GM12878 (cell line): ENCODE data around the gene RNF169. TPM values are rescaled to one million over a fixed set of nuclear protein-coding genes. Genes with fewer than 3 reads are reported as not detected.

Experiments
- ATAC-seq: fragments of 200-7000 bp; cut with Tn5 transposase; 3 replicates; pipeline ENCODE4 v1.9.1; 2020; ENCODE audit warnings: mild to moderate bottlenecking, moderate library complexity
- BruUV-seq: library from RNA; stranded (reverse); fragments of 400-500 nt; replicated peaks from 2 replicates; lab custom pipeline; 2021; lab: Mats Ljungman, UMichigan
- CTCF ChIA-PET: fragments of 300-600 bp; sonication (Branson Sonifier 250); formaldehyde crosslinking; extraction: SDS; loops from one replicate; lab custom pipeline; 2021; ENCODE audit warnings: inconsistent platforms; lab: Yijun Ruan, JAX
- POLR2A ChIA-PET: fragments of 350-600 bp; formaldehyde crosslinking; extraction: SDS; loops from one replicate; lab custom pipeline; 2021; ENCODE audit warnings: inconsistent platforms; lab: Charles Lee
- RAD21 ChIA-PET: fragments of 300-600 bp; sonication (Branson Sonifier 250); formaldehyde crosslinking; loops from one replicate; lab custom pipeline; 2023; ENCODE audit warnings: antibody characterized with exemption; ENCODE audit not compliant: unreplicated experiment; lab: Charles Lee
- SMC1A ChIA-PET: fragments of 300-600 bp; sonication (Branson Sonifier 250); formaldehyde crosslinking; loops from one replicate; lab custom pipeline; 2023; ENCODE audit not compliant: unreplicated experiment, uncharacterized antibody; lab: Charles Lee
- DNase-seq: peaks from one replicate; pipeline ENCODE4 v3.0.0-alpha.2; 2011; ENCODE audit warnings: low read depth, low spot score
- FAIRE-seq: peaks from 3 replicates; lab custom pipeline; 2011; peaks lifted over from hg19 to GRCh38; lab: Jason Lieb, UNC
- H2AFZ ChIP-seq: 2 replicates; pipeline ENCODE4 v1.6.0; 2011; ENCODE audit warnings: low read depth, low read length, control low read depth; ENCODE audit not compliant: control insufficient read depth
- H3K27ac ChIP-seq: 2 replicates; pipeline ENCODE4 v1.5.1; 2011; ENCODE audit warnings: control low read depth; ENCODE audit not compliant: control insufficient read depth, insufficient read depth
- H3K27me3 ChIP-seq, 2 experiments: replicated peaks in 1 of 2; 2 replicates each; pipeline versions ENCODE4 v1.6.0 to v1.6.1; 2011; ENCODE audit warnings: low read length in 1 of 2; ENCODE audit not compliant: control insufficient read depth in 2 of 2, insufficient read depth in 2 of 2
- H3K36me3 ChIP-seq, 2 experiments: 2 replicates each; pipeline ENCODE4 v1.5.1; 2011; ENCODE audit warnings: low read length in 1 of 2; ENCODE audit not compliant: control insufficient read depth in 2 of 2, insufficient read depth in 2 of 2
- H3K4me1 ChIP-seq: 2 replicates; pipeline ENCODE4 v1.6.1; 2011; ENCODE audit warnings: mild to moderate bottlenecking, low read length, moderate library complexity, mixed read lengths; ENCODE audit not compliant: control insufficient read depth, insufficient read depth
- H3K4me2 ChIP-seq: 2 replicates; pipeline ENCODE4 v1.6.0; 2011; ENCODE audit warnings: control low read depth; ENCODE audit not compliant: control insufficient read depth, insufficient read depth
- H3K4me3 ChIP-seq: fragments of 200-600 bp; sonication (generic); 2 replicates; pipeline ENCODE4 v1.5.1; 2016
- H3K79me2 ChIP-seq: 2 replicates; pipeline ENCODE4 v1.6.0; 2011; ENCODE audit warnings: low read length; ENCODE audit not compliant: control insufficient read depth, insufficient read depth
- H3K9ac ChIP-seq: 2 replicates; pipeline ENCODE4 v1.8.0; 2011; ENCODE audit warnings: low read length, control low read depth, mixed read lengths; ENCODE audit not compliant: control insufficient read depth, insufficient read depth
- H3K9me3 ChIP-seq: replicated peaks from 3 replicates; pipeline ENCODE4 v1.5.1; 2011; ENCODE audit warnings: mild to moderate bottlenecking, low read length; ENCODE audit not compliant: control insufficient read depth, insufficient read depth
- H4K20me1 ChIP-seq: 2 replicates; pipeline ENCODE4 v1.6.0; 2011; ENCODE audit not compliant: control insufficient read depth, insufficient read depth
- MTA3 ChIP-seq: IDR thresholded peaks from 2 replicates; pipeline ENCODE4 v1.6.1; 2012; ENCODE audit warnings: low read length, inconsistent platforms, borderline replicate concordance
- SKIL ChIP-seq: fragments of 450-650 bp; IDR thresholded peaks from 2 replicates; pipeline ENCODE4 v1.6.1; 2017; ENCODE audit warnings: mild to moderate bottlenecking, low read depth, inconsistent platforms; ENCODE audit not compliant: poor library complexity, severe bottlenecking
- SUPT20H ChIP-seq: IDR thresholded peaks from 2 replicates; pipeline ENCODE4 v1.6.1; 2011; ENCODE audit warnings: low read depth, mild to moderate bottlenecking, low read length, moderate library complexity, borderline replicate concordance; ENCODE audit not compliant: control insufficient read depth
- ZBTB11 ChIP-seq: fragments of 450-650 bp; formaldehyde crosslinking; IDR thresholded peaks from 2 replicates; pipeline ENCODE4 v1.5.0; 2022; ENCODE audit warnings: mild to moderate bottlenecking, missing genetic modification characterization
- ZNF384 ChIP-seq: IDR thresholded peaks from 2 replicates; pipeline ENCODE4 v1.6.1; 2012; ENCODE audit warnings: low read depth, mild to moderate bottlenecking, low read length, improper control_type of control experiment, borderline replicate concordance
- WGBS: methylation state at CpG from one replicate; pipeline ENCODE4 v1.1.6; 2016; ENCODE audit warnings: low lambda C conversion rate; ENCODE audit not compliant: insufficient replicate concordance, insufficient coverage; ENCODE audit errors: missing lambda C conversion rate; 5-methylcytosine and 5-hydroxymethylcytosine counted together
- in situ Hi-C: fragments of 300-500 bp; cut with MboI; formaldehyde crosslinking; loops from 9 replicates; pipeline ENCODE4 v1.14.3; 2018; ENCODE audit warnings: mixed read lengths
- intact Hi-C: fragments of 100-400 bp; cut with micrococcal nuclease; formaldehyde crosslinking; loops from one replicate; pipeline ENCODE4 v1.14.2; 2022; ENCODE audit not compliant: unreplicated experiment
- polyA plus RNA-seq, 11 experiments: library from polyadenylated mRNA; depleted of rRNA in 4 of 11; unstranded in 6 of 11; stranded (reverse) in 5 of 11; fragments of >200 nt; fragmentation: Nextera tagmentation in 4 of 11; fragmentation: Illumina TruSeq in 1 of 11; extraction: Ambion mirVana in 4 of 11; extraction: Trizol in 1 of 11; gene quantifications; 1 replicate in 1 of 11; 2 replicates in 10 of 11; pipeline versions ENCODE4 v1.2.1 to v1.2.3, GENCODE V29; 2011 to 2016; ENCODE audit warnings: inconsistent platforms in 2 of 11, missing spikeins in 2 of 11, low read depth in 1 of 11
- total RNA-seq, 4 experiments: library from RNA; depleted of rRNA in 3 of 4; stranded (reverse); fragments of >200 nt in 3 of 4; fragmentation: Illumina TruSeq in 1 of 4; extraction: Trizol in 1 of 4; gene quantifications; 2 replicates each; pipeline versions ENCODE4 v1.2.1 to v1.2.3, GENCODE V29; 2013 to 2021

RNF169 gene
- total and polyA plus RNA-seq, 10 of the 15 experiments (the other 5 are each of a cell fraction or from before 2014, with no cell fraction given): 0.32 to 13.2 (median 6.4) TPM

DNA sequence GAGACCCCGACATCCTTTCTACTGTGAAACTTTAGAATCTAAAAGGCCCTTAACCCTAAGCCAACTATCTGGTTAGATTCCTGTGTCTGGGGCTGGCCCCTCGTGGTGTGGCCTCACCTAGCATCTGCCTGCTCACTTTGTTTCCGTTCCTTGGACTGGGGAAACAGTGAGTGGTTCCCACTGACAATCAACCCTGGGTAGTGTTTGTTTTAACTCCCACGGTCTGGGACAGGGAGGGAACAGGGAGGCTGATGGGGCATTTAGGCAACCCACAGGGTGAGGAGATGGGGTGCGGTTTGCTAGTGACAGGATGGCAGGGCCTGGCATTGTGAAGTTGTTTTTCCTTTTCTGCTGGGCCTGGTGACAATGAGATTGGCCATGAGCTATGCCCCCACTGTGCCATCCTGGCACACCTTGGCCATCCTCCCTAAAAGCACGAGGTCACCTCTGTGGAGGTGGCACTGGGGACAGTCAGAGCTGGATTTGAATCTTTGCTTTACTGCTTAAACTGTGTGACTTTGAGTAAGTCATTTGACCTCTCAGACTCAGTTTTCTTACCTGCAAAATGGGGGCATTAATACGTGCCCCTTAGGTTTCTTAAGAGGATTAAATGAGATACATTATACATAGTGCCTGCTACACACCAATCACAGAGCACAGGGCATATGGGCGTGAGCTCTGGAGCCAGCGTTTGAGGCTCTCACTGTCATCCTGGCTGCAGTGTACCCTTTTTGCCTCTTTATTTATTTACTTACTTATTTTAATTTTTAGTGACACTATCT lies 48.8 kb upstream of the RNF169 start:
- RAD21 ChIA-PET: no interaction called here
- Histone ChIP-seq H3K27me3 (no peaks in the 10 kb centered on the region; a peak in 1 of 4 replicates), H4K20me1 (no peaks in the 10 kb centered on the region), H3K27ac (no peak overlapping the region), H3K4me2 (no peak overlapping the region), H3K4me1 (no peaks in the 10 kb centered on the region; the same call in 1 of the 2 replicates), H3K4me3 (no peak overlapping the region), H2AFZ (no peak overlapping the region), H3K9me3 (no peaks in the 10 kb centered on the region), H3K9ac (no peak overlapping the region), H3K79me2 (no peaks in the 10 kb centered on the region), H3K36me3 (no peaks in the 10 kb centered on the region)
- BruUV-seq: no TSS peak
- SMC1A ChIA-PET: interaction anchor here (4.2 kb wide), 1 partner anchor 39 kb away, joined by 21 read pairs; no protein-coding TSS in a partner anchor
- no peak for FAIRE-seq
- no peak for DNase-seq
- POLR2A ChIA-PET: no interaction called here
- no peak for TF ChIP-seq ZNF384
- TF ChIP-seq ZBTB11 (CRISPR knock-in tag): no peak
- no peak for TF ChIP-seq SKIL
- TF ChIP-seq SUPT20H: no peak
- TF ChIP-seq MTA3: no peak
- intact Hi-C loops: loop anchor here (5.0 kb wide), 1 partner anchor 37 kb away; no protein-coding TSS in a partner anchor
- CTCF ChIA-PET: interaction anchor here (0.6 to 4.3 kb wide), 9 partner anchors 8 to 747 kb away, joined by 3 to 55 read pairs (median 5); no protein-coding TSS in a partner anchor
- WGBS: 29% methylated on average over 9 of the region's 9 CpGs
- in situ Hi-C loops: no loop called here
- no peak for ATAC-seq
